Measurements from ENCODE around the gene ELP5.

The ELP5 gene

DNA sequence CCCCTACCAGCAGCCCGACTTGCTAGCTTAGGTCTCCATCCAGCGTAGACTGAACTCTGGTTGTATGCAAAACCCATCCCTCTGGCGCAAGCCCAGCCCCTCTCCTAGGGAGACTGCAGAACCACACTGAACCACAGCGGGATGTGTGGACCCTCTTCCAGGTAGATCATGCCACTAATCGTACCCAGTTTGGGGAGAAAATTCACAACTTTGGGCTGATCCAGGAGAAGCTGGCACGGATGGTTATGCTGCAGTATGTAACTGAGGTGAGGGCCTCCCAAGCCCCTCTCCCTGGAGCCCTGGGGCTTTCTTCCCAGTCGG lies 29.1 kb upstream of the ELP5 start:
- ATAC-seq, result no peak
- TF ChIP-seq OSR1 (CRISPR knock-in tag; IDR thresholded peaks at IDR 0.05), result no peak
- TF ChIP-seq ISL1 (CRISPR knock-in tag; IDR thresholded peaks at IDR 0.05), result no peak
- no peak for TF ChIP-seq ZNF8 (CRISPR knock-in tag; IDR thresholded peaks at IDR 0.05)
- no peak for TF ChIP-seq TOX (CRISPR knock-in tag; IDR thresholded peaks at IDR 0.05; ENCODE audit: borderline replicate concordance)
- no peak; the same call in 1 of the 2 replicates for TF ChIP-seq GLIS3 (CRISPR knock-in tag; IDR thresholded peaks at IDR 0.05)
- no peak for TF ChIP-seq BACH2 (CRISPR knock-in tag; IDR thresholded peaks at IDR 0.05; ENCODE audit: borderline replicate concordance)
- TF ChIP-seq CSDC2 (CRISPR knock-in tag; IDR thresholded peaks at IDR 0.05), result no peak
- no peak for TF ChIP-seq ZFP3 (CRISPR knock-in tag; IDR thresholded peaks at IDR 0.05)
- no peak for TF ChIP-seq SNAI2 (CRISPR knock-in tag; IDR thresholded peaks at IDR 0.05)
- no peak for TF ChIP-seq RARB (CRISPR knock-in tag; IDR thresholded peaks at IDR 0.05)
- TF ChIP-seq, protein P1, sequence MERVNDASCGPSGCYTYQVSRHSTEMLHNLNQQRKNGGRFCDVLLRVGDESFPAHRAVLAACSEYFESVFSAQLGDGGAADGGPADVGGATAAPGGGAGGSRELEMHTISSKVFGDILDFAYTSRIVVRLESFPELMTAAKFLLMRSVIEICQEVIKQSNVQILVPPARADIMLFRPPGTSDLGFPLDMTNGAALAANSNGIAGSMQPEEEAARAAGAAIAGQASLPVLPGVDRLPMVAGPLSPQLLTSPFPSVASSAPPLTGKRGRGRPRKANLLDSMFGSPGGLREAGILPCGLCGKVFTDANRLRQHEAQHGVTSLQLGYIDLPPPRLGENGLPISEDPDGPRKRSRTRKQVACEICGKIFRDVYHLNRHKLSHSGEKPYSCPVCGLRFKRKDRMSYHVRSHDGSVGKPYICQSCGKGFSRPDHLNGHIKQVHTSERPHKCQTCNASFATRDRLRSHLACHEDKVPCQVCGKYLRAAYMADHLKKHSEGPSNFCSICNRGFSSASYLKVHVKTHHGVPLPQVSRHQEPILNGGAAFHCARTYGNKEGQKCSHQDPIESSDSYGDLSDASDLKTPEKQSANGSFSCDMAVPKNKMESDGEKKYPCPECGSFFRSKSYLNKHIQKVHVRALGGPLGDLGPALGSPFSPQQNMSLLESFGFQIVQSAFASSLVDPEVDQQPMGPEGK (CRISPR knock-in tag; IDR thresholded peaks at IDR 0.05; ENCODE audit: borderline replicate concordance), result no peak
- TF ChIP-seq, protein P2, sequence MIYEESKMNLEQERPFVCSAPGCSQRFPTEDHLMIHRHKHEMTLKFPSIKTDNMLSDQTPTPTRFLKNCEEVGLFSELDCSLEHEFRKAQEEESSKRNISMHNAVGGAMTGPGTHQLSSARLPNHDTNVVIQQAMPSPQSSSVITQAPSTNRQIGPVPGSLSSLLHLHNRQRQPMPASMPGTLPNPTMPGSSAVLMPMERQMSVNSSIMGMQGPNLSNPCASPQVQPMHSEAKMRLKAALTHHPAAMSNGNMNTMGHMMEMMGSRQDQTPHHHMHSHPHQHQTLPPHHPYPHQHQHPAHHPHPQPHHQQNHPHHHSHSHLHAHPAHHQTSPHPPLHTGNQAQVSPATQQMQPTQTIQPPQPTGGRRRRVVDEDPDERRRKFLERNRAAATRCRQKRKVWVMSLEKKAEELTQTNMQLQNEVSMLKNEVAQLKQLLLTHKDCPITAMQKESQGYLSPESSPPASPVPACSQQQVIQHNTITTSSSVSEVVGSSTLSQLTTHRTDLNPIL (CRISPR knock-in tag; IDR thresholded peaks at IDR 0.05; ENCODE audit: low read depth), result no peak
- TF ChIP-seq ARNTL (CRISPR knock-in tag; IDR thresholded peaks at IDR 0.05; ENCODE audit: borderline replicate concordance, low read depth), result no peak
- no peak for TF ChIP-seq ESRRG (CRISPR knock-in tag; IDR thresholded peaks at IDR 0.05)

DNA sequence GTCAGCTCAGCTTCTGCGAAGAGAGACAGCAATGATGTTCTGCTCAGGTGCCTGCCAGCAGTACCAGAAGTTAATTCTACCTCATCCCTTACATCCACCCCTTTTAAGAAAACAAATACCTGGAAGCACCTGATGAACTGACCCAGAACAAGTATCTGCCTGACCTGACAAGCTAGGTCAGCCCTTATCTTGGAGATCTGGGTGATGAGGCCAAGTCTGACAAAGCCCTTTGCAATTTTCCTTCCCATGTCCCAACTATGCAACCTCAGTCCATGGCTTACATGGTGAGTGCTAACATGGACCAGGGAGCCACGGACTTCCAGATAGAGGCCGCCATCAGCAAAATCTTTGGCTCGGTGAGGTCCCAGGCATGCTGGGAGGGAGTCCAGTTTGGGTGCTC lies 28.6 kb upstream of the ELP5 start:
- TF ChIP-seq, protein P2 (CRISPR knock-in tag; IDR thresholded peaks at IDR 0.05; ENCODE audit: low read depth), result no peak
- TF ChIP-seq ZNF565 (CRISPR knock-in tag; conservative IDR thresholded peaks at IDR 0.05; ENCODE audit: low read depth) (no peak), ISL1 (CRISPR knock-in tag; IDR thresholded peaks at IDR 0.05) (no peak), ZFP30 (CRISPR knock-in tag; IDR thresholded peaks at IDR 0.05) (no peak), ZFP3 (CRISPR knock-in tag; IDR thresholded peaks at IDR 0.05) (no peak), ZNF8 (CRISPR knock-in tag; IDR thresholded peaks at IDR 0.05) (no peak), GLIS3 (CRISPR knock-in tag; IDR thresholded peaks at IDR 0.05) (no peak), ESRRG (CRISPR knock-in tag; IDR thresholded peaks at IDR 0.05) (no peak), OSR1 (CRISPR knock-in tag; IDR thresholded peaks at IDR 0.05) (no peak), RARB (CRISPR knock-in tag; IDR thresholded peaks at IDR 0.05) (no peak), ARNTL (CRISPR knock-in tag; IDR thresholded peaks at IDR 0.05; ENCODE audit: borderline replicate concordance, low read depth) (no peak), SNAI2 (CRISPR knock-in tag; IDR thresholded peaks at IDR 0.05) (no peak), PPARA (CRISPR knock-in tag; IDR thresholded peaks at IDR 0.05; ENCODE audit: borderline replicate concordance) (no peak), CSDC2 (CRISPR knock-in tag; IDR thresholded peaks at IDR 0.05) (no peak), ZNF70 (CRISPR knock-in tag; IDR thresholded peaks at IDR 0.05) (no peak)
- TF ChIP-seq, protein P3, sequence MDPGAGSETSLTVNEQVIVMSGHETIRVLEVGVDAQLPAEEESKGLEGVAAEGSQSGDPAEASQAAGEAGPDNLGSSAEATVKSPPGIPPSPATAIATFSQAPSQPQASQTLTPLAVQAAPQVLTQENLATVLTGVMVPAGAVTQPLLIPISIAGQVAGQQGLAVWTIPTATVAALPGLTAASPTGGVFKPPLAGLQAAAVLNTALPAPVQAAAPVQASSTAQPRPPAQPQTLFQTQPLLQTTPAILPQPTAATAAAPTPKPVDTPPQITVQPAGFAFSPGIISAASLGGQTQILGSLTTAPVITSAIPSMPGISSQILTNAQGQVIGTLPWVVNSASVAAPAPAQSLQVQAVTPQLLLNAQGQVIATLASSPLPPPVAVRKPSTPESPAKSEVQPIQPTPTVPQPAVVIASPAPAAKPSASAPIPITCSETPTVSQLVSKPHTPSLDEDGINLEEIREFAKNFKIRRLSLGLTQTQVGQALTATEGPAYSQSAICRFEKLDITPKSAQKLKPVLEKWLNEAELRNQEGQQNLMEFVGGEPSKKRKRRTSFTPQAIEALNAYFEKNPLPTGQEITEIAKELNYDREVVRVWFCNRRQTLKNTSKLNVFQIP (CRISPR knock-in tag; IDR thresholded peaks at IDR 0.05; ENCODE audit: borderline replicate concordance, low read depth), result no peak
- TF ChIP-seq, protein P1 (CRISPR knock-in tag; IDR thresholded peaks at IDR 0.05; ENCODE audit: borderline replicate concordance), result no peak
- TF ChIP-seq, protein P4, sequence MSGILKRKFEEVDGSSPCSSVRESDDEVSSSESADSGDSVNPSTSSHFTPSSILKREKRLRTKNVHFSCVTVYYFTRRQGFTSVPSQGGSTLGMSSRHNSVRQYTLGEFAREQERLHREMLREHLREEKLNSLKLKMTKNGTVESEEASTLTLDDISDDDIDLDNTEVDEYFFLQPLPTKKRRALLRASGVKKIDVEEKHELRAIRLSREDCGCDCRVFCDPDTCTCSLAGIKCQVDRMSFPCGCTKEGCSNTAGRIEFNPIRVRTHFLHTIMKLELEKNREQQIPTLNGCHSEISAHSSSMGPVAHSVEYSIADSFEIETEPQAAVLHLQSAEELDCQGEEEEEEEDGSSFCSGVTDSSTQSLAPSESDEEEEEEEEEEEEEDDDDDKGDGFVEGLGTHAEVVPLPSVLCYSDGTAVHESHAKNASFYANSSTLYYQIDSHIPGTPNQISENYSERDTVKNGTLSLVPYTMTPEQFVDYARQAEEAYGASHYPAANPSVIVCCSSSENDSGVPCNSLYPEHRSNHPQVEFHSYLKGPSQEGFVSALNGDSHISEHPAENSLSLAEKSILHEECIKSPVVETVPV (CRISPR knock-in tag; IDR thresholded peaks at IDR 0.05), result no peak
- TF ChIP-seq, protein P5, sequence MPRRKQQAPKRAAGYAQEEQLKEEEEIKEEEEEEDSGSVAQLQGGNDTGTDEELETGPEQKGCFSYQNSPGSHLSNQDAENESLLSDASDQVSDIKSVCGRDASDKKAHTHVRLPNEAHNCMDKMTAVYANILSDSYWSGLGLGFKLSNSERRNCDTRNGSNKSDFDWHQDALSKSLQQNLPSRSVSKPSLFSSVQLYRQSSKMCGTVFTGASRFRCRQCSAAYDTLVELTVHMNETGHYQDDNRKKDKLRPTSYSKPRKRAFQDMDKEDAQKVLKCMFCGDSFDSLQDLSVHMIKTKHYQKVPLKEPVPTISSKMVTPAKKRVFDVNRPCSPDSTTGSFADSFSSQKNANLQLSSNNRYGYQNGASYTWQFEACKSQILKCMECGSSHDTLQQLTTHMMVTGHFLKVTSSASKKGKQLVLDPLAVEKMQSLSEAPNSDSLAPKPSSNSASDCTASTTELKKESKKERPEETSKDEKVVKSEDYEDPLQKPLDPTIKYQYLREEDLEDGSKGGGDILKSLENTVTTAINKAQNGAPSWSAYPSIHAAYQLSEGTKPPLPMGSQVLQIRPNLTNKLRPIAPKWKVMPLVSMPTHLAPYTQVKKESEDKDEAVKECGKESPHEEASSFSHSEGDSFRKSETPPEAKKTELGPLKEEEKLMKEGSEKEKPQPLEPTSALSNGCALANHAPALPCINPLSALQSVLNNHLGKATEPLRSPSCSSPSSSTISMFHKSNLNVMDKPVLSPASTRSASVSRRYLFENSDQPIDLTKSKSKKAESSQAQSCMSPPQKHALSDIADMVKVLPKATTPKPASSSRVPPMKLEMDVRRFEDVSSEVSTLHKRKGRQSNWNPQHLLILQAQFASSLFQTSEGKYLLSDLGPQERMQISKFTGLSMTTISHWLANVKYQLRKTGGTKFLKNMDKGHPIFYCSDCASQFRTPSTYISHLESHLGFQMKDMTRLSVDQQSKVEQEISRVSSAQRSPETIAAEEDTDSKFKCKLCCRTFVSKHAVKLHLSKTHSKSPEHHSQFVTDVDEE (CRISPR knock-in tag; IDR thresholded peaks at IDR 0.05), result no peak
- no peak for ATAC-seq

Measured in SK-N-SH treated with all-trans-retinoic acid at 6 μM for 48 hours (cell line).